Testis (tissue), 2 donors: ENCODE data around the gene OLA1.

Source experiments
- CTCF ChIP-seq, 3 experiments: fragments of 450-650 bp in 2 of 3; fragments of 200-600 bp in 1 of 3; sonication (generic) in 1 of 3; IDR thresholded peaks; one replicate each; pipeline ENCODE4 v1.5.1; 2016 to 2019; ENCODE audit warnings: antibody characterized with exemption in 3 of 3, mild to moderate bottlenecking in 2 of 3, moderate library complexity in 1 of 3
- POLR2A ChIP-seq: fragments of 450-650 bp; IDR thresholded peaks from one replicate; pipeline ENCODE4 v1.6.1; 2017; ENCODE audit warnings: antibody characterized with exemption, mild to moderate bottlenecking, moderate library complexity

- TF ChIP-seq CTCF (IDR thresholded peaks at IDR 0.05): no peak
- TF ChIP-seq POLR2A: no peak
These were observed 30.5 kb downstream of the OLA1 start for GRCh38 chr2:174217869-174218268.
